A673 (cell line): ENCODE measurements around the gene RNF187. TPM values are rescaled to one million over a fixed set of nuclear protein-coding genes. Genes with fewer than 3 reads are reported as not detected.

Source experiments
- BruUV-seq: library from RNA; stranded (reverse); fragments of 400-500 nt; replicated peaks from 2 replicates; lab custom pipeline; 2021; lab: Mats Ljungman, UMichigan
- CTCF ChIA-PET: fragments of 300-600 bp; sonication (Branson Sonifier 250); formaldehyde crosslinking; loops from one replicate; lab custom pipeline; 2022; ENCODE audit warnings: antibody characterized with exemption; lab: Charles Lee
- POLR2A ChIA-PET: fragments of 300-600 bp; sonication (Branson Sonifier 250); formaldehyde crosslinking; loops from one replicate; lab custom pipeline; 2022; ENCODE audit warnings: antibody characterized with exemption; ENCODE audit not compliant: low non-redundant PET; lab: Charles Lee
- DNase-seq: peaks from one replicate; pipeline ENCODE4 v3.0.0-alpha.2; 2015; ENCODE audit warnings: low spot score
- H3K27ac ChIP-seq: fragments of 200-600 bp; sonication (generic); 2 replicates; pipeline ENCODE4 v1.5.1; 2016; ENCODE audit warnings: mixed run types, low read depth, mild to moderate bottlenecking, mixed read lengths, antibody characterized with exemption, low read length; ENCODE audit not compliant: poor library complexity, severe bottlenecking
- H3K27me3 ChIP-seq: fragments of 200-600 bp; sonication (generic); replicated peaks from 2 replicates; pipeline ENCODE4 v1.6.1; 2017; ENCODE audit warnings: mixed run types, low read depth, mild to moderate bottlenecking, mixed read lengths, antibody characterized with exemption, low read length; ENCODE audit not compliant: insufficient read depth, poor library complexity
- H3K36me3 ChIP-seq: fragments of 200-600 bp; sonication (generic); 2 replicates; pipeline ENCODE4 v1.6.1; 2016; ENCODE audit warnings: mixed run types, mild to moderate bottlenecking, mixed read lengths, antibody characterized with exemption, low read length; ENCODE audit not compliant: insufficient read depth, poor library complexity, severe bottlenecking
- H3K4me1 ChIP-seq: fragments of 200-600 bp; sonication (generic); 2 replicates; pipeline ENCODE4 v1.6.1; 2017; ENCODE audit warnings: mixed run types, mild to moderate bottlenecking, mixed read lengths, antibody characterized with exemption, low read length; ENCODE audit not compliant: insufficient read depth, poor library complexity, severe bottlenecking
- H3K4me3 ChIP-seq: fragments of 200-600 bp; sonication (generic); 2 replicates; pipeline ENCODE4 v1.5.1; 2016; ENCODE audit warnings: low read depth, mixed run types, mild to moderate bottlenecking, mixed read lengths, low read length; ENCODE audit not compliant: poor library complexity, severe bottlenecking
- H3K9me3 ChIP-seq: fragments of 200-600 bp; sonication (generic); 2 replicates; pipeline ENCODE4 v1.6.1; 2016; ENCODE audit warnings: mixed run types, low read depth, mild to moderate bottlenecking, mixed read lengths, antibody characterized with exemption, low read length; ENCODE audit not compliant: poor library complexity, severe bottlenecking
- CTCF ChIP-seq: fragments of 300-800, 200-600 bp; sonication (generic); conservative IDR thresholded peaks from 2 replicates; pipeline ENCODE4 v1.5.1; 2017; ENCODE audit warnings: low read depth, mild to moderate bottlenecking, antibody characterized with exemption, low read length, moderate library complexity, mixed read lengths
- EZH2 ChIP-seq: fragments of 200-600 bp; sonication (generic); IDR thresholded peaks from 2 replicates; pipeline ENCODE4 v1.6.1; 2017; ENCODE audit warnings: borderline replicate concordance, low read depth, mild to moderate bottlenecking, mixed read lengths, antibody characterized with exemption, low read length; ENCODE audit not compliant: poor library complexity, severe bottlenecking
- intact Hi-C: fragments of 100-400 bp; cut with micrococcal nuclease; formaldehyde crosslinking; loops from one replicate; pipeline ENCODE4 v1.10.0; 2022; ENCODE audit not compliant: unreplicated experiment
- total RNA-seq: library from RNA; stranded (reverse); gene quantifications from 2 replicates; pipeline ENCODE4 v1.2.3, GENCODE V29; 2021

Gene RNF187
- total RNA-seq, 1 experiment from 2014 or later: 146 TPM

GRCh38 chr1:228497206-228497605, 10.0 kb downstream of the RNF187 start:
- Histone ChIP-seq H3K27me3 (no peaks in the 10 kb centered on the region), H3K9me3 (no peaks in the 10 kb centered on the region), H3K27ac (no peak overlapping the region), H3K4me3 (no peak overlapping the region), H3K36me3 (peaks cover 33% of the 10 kb centered on the region), H3K4me1 (peaks cover 3% of the 10 kb centered on the region)
- ChIA-PET POLR2A (no interaction called here), CTCF (no interaction called here)
- TF ChIP-seq EZH2 (no peak), CTCF (no peak)
- no peak for DNase-seq
- intact Hi-C loops: no loop called here
- BruUV-seq: no TSS peak

DNA sequence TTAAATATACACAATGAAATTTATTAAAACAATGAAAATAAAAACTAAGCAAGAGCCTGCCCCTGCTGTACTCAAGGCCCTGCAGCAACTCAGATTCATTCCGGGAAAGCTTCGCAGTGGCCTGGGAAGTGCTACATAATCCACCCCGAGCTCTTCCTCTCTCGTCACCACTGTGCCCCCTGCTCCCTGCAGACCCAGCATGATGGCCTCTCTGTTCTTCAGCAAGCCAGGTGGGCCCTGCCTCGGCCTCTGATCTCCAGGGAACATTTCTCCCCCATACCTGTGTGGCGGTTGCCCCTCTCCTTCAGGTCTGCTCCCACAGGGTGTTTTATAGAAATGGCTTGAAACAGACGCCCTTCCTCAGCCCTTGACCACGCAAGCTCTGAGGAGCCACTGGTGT, 10.6 kb downstream of the RNF187 start:
- no peak overlapping the region for H3K4me3 ChIP-seq
- POLR2A ChIA-PET: no interaction called here
- H3K27me3 ChIP-seq: no peaks in the 10 kb centered on the region
- intact Hi-C loops: no loop called here
- H3K4me1 ChIP-seq: peaks cover 3% of the 10 kb centered on the region
- no peak for DNase-seq
- no peak for TF ChIP-seq CTCF
- TF ChIP-seq EZH2: no peak
- no TSS peak for BruUV-seq
- H3K27ac ChIP-seq: no peak overlapping the region
- H3K36me3 ChIP-seq: peaks cover 30% of the 10 kb centered on the region
- no peaks in the 10 kb centered on the region for H3K9me3 ChIP-seq
- CTCF ChIA-PET: no interaction called here

GRCh38 chr1:228500143-228500734, 13.1 kb downstream of the RNF187 start:
- peaks cover 3% of the 10 kb centered on the region for H3K4me1 ChIP-seq
- ChIA-PET POLR2A (no interaction called here), CTCF (interaction anchor here (0.8 kb wide), 1 partner anchor 19 kb away, joined by 3 read pairs; no protein-coding TSS in a partner anchor)
- intact Hi-C loops: loop anchor here (5.0 kb wide), 1 partner anchor 123 kb away; no protein-coding TSS in a partner anchor
- no peak for DNase-seq
- H3K36me3 ChIP-seq: peaks cover 7% of the 10 kb centered on the region
- H3K27ac ChIP-seq: no peak overlapping the region
- no peak for TF ChIP-seq CTCF
- no peak for TF ChIP-seq EZH2
- no TSS peak for BruUV-seq
- H3K9me3 ChIP-seq: no peaks in the 10 kb centered on the region
- H3K27me3 ChIP-seq: no peaks in the 10 kb centered on the region
- no peak overlapping the region for H3K4me3 ChIP-seq
